Amniotic stem cell (primary cell): ENCODE results near the gene C17orf100.

Experiments used
- DNase-seq: peaks from one replicate; lab custom pipeline; 2025; lab: John Stamatoyannopoulos, UW

C17orf100 gene

DNA sequence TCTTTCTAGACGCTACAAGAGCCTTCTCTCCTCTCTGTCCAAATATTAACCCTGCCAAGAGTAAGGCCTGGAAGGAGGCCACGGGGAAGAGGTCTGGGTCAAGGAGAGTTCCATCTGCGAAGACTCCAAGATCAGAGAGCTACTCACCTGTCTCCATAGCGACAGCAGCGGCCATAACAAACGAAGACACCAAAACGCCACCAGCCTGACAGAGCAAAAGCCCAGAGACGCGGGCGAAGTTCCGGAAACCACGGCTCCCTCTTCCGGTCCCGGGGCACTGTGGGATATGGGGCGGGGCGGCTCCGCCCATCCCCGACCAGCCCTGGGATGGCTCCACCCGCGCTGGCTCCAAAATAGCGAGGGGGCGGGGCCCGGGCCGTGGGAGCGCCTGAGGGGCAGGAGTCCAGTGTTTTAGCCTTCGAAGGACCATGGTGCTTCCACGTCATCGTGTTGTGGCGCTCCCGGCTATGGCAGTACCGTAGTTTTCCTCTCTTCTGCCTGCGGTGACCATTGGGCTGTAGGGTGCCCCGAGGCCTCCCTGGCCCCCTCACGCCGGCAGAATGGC is at the start of gene C17orf100, which contains the start of gene MED31:
Gene C17orf100 (plus strand): TSS at position 409 of the 565 bp plus-strand sequence. CDS start 152 bp downstream, at position 561.
Gene MED31 (minus strand): TSS at position 252 of the 565 bp plus-strand sequence. CDS start 77 bp downstream, at position 175.
- DNase-seq = peak; percentile 87

- no peak for DNase-seq
Observed at GRCh38 chr17:6602141-6602540, 49.4 kb upstream of the C17orf100 start.

DNA sequence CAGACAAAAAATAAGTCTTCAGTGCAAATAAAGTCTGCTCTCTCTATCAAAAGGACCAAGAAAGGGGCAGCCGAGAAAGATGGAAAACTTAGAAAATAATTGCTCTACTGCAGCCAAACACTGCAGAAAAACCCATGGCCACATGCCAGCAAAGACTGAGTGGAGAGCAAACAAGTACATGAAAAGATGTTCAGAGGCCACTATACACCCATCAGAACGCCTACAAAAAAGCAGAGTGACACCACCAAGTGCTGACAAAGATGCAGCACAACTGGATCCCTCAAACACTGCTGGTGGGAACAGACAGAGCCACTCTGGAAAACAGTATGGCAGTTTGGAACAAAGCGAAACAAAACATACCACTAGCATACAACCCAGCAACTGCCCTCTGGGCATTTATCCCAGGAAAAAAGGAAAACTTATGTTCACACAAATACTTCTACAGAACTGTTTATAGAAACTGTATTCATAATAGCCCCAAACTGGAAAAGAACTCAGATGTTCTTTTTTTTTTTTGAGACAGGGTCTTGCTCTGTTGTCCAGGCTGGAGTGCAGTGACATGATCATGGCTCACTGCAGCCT is 47.7 kb upstream of the C17orf100 start:
- no peak for DNase-seq

GRCh38 chr17:6605142-6605541 is 46.4 kb upstream of the C17orf100 start:
- DNase-seq = no peak

DNA sequence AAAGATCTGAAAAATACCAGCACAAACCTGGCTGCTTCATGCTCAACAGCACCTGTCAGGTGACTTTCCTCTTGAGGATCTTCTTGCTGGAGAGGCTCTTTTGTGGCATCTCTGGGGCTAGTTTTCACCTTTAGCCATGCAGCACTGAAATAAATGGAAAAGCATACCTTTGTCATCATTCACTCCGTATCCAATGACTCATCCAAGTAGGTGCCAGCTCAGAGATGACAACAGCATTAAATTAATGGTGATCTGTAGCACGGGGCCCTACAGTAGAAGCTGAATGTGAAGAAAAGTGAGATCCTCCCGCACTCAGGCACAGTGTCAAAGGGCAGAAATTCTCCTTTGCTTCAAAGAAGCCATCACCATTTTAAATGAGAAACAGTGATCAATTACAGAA is 43.2 kb upstream of the C17orf100 start:
- DNase-seq = no peak

- DNase-seq = no peak
Observed at GRCh38 chr17:6610011-6610410, 41.6 kb upstream of the C17orf100 start.

DNA sequence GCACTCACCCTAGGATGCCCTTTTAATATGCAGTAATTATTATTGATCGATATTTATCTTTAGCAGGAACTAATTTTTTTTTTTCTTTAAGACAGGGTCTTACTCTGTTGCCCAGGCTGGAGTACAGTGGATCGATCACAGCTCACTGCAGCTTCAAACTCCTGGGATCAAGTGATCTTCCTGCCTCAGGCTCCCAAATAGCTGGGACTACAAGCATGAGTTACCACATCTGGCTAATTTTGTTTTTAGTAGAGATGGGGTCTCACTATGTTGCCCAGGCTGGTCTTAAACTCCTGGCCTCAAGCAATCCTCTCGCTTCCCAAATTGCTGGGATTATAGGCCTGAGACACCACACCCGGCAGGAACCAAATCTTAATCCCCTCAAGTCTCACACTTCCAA is 40.3 kb upstream of the C17orf100 start:
- no peak for DNase-seq

DNA sequence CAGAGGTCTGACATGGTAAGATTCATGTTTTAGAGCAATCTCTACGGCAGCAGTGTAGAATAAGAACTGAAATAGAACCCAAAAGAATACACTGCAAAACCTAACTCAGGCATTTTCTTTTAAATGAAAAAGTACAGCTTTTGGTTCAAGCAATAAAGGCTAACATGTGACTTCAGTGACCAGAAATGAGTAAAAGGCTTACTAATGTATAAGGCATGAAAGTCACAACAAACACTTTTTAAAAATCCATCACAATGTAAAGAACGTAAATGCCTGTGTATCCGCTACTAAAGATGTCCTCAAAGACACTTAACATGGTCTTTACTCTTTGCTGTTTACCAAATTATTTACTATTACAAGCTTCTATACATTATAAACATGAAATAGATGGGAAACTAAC is 27.6 kb upstream of the C17orf100 start:
- DNase-seq = no peak

DNA sequence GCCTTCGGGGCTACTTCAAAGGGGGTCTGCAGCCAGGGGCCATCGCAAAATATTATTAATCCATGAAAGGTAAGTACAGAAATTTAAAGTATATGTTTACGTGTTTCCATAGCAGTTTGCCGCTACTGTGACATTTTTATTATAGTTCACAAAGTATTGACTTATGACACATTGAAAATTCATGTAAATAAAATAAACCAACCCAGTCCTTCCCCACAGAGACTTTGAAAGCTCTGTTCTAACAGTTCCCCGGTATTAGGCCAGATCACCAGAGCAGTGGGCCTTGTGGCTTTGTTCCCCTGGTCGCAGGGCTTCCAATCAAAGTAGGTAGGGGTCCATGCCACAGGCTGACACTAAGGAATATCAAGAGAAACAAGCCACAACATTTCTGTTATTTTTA is 24.9 kb upstream of the C17orf100 start:
- no peak for DNase-seq

DNA sequence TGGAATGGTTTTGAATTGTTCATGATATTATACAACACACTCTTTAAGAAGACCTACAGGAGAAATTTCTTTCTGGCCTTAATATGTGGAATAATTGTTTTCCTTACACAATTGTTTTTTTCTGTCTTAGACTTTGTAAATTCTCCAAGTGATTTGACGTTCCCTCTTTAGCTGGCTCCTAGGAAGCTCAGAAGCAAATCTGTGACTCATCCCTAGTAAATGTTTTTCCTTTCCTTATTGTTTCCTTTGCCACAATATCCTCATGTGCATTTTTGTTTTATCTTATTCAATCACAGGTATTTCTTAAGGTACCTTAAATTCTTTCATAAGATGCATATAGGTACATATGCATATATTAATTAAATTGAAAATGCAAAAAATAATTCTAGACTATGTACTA is 24.5 kb upstream of the C17orf100 start:
- DNase-seq = no peak

- no peak for DNase-seq
Observed at GRCh38 chr17:6630390-6630789, 21.2 kb upstream of the C17orf100 start.

DNA sequence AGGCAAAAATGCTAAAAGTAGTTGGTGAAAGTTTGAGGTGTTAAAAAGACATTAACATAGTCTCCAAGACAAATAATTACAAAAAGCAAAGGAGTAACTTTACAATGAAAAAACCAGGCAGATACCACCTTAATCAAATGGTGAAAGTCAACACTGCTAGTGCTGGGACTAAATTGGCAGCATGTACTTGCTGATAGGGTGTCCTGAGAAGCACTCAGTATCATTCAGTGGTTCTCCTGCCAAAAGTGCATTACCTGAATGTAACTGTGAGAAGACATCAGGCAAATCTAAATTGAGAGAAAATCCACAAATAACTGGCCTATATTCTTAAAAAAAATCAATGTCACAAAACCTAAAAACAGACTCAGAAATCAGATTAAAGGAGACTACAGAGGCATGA is 19.0 kb upstream of the C17orf100 start:
- DNase-seq = no peak

DNA sequence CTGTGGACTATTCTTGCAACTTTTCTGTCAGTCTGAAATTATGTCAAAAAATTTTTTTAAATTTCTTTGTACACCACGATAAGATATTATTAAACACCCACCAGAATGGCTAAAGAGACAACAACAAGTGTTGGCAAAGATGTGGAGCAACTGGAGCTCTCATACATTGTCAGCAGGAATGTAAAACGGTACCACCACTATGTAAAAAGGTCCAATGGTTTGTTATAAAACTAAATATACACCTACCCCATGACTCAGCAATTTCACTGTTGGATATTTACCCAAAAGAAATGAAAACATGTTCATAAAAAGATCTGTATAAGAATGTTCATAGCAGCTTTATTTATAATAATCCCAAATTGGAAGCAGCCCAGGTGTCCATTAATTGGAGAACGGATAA is 18.3 kb upstream of the C17orf100 start:
- no peak for DNase-seq

DNA sequence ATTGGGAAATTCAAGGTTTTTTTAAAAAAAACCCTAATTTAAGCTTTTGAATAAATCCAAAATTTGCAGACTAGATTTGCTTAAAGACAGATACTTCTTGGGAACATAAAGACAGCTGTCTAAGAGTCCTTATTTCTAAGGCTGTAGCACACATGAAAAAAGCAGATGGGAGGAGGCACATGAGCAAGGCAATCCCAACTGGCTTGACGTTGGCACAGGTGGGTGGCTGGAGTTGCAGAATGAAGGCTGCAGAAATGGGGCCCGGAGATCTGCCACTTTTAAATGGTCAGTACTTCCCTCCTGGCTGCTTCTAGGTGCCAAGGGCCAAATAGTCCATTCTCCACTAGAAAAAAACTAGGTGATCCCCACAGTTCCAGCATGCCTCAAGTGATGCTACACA is 15.5 kb upstream of the C17orf100 start:
- no peak for DNase-seq

- DNase-seq = no peak
Observed at GRCh38 chr17:6636616-6637457, 14.7 kb upstream of the C17orf100 start.

DNA sequence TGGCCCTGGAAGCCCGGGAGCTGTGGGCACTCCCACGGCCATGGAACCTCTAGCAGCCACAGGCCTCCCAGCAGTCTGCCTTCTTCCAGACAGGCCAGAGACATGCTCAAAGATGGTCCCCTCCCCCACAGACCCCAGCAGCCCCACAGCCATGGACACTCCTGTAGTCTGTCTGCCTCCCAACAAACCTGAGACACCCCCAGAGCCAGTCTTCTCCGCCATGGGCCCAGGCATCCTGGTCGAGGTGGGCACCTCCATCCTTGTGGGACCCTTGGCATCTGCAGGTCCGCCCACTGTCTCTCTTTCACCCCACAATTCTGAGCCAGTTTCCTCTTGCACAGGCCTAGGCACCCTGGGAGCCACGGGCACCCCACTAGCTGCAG is 14.1 kb upstream of the C17orf100 start:
- no peak for DNase-seq

GRCh38 chr17:6638046-6638908 is 13.3 kb upstream of the C17orf100 start:
- no peak for DNase-seq

GRCh38 chr17:6639014-6639585 is 12.5 kb upstream of the C17orf100 start:
- DNase-seq = no peak

GRCh38 chr17:6639586-6640535 is 11.7 kb upstream of the C17orf100 start:
- DNase-seq = no peak

DNA sequence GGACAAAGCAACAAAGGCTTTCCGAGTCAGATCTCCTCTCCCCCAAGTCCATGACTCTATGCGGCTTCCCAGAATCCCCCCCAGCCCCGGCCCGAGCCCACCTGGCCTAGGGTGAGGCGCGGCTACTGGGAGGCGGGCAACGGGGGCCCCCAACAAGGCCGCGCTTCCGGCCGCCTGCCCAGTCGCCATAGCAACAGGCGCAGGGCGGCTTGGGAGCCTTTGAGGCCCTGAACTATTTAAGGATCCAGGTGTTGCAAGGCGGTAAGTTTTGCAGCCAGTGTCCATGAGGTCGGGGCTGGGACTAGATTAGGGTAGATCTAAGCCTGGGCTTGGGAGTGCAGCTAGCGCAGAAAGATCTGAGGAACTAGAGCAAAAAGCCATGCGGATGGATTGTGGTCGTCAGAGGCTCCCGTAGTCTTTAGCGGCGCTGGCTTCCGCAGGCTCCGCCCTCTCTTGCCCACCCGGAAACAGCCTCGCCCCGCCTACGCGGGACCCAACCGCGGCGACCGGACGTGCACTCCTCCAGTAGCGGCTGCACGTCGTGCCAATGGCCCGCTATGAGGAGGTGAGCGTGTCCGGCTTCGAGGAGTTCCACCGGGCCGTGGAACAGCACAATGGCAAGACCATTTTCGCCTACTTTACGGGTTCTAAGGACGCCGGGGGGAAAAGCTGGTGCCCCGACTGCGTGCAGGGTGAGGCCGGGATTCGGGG is 10.9 kb upstream of the C17orf100 start, which contains the start of the genes KIAA0753 and TXNDC17:
Gene KIAA0753 (minus strand): TSS at position 176 of the 711 bp plus-strand sequence. CDS start 5,608 bp downstream, outside the sequence.
Gene TXNDC17 (plus strand): TSS at position 525 of the 711 bp plus-strand sequence. CDS start 23 bp downstream, at position 548.
- DNase-seq = peak; percentile 78
